Measurements from ENCODE around the gene LRGUK. TPM values are rescaled to one million over a fixed set of nuclear protein-coding genes. Genes with fewer than 3 reads are reported as not detected.
A peak's percentile ranks its signal among the peaks of the same experiment; 100 is the strongest.

LRGUK gene
- polyA plus RNA-seq, 3 donors: 0.41 TPM; not detected in 2

GRCh38 chr7:134191876-134192275, 64.7 kb downstream of the LRGUK start:
- H3K36me3 Mint-ChIP-seq: no peaks in the 10 kb centered on the region
- Histone ChIP-seq H3K9me3 (replicated peaks in 1 of 2; ENCODE audit: control insufficient read depth in 1 of 2, insufficient read depth in 1 of 2, low read length in 2 of 2) (no peaks in the 10 kb centered on the region), H3K9ac (ENCODE audit: insufficient read depth, low read length, poor library complexity, severe bottlenecking) (no peak overlapping the region), H3K36me3 (replicated peaks in 1 of 2; ENCODE audit: control insufficient read depth in 1 of 2, insufficient read depth in 2 of 2, low read length in 2 of 2) (no peaks in the 10 kb centered on the region), H3K4me1 (ENCODE audit: control insufficient read depth in 1 of 2, insufficient read depth in 2 of 2, low read length in 2 of 2) (peaks cover 17 to 24% of the 10 kb centered on the region in 2 donors), H3K27me3 (ENCODE audit: control insufficient read depth in 2 of 2, insufficient read depth in 2 of 2, low read length in 2 of 2) (no peaks in the 10 kb centered on the region), H2AFZ (ENCODE audit: insufficient read depth, low read depth, low read length, poor library complexity, severe bottlenecking) (no peak overlapping the region), H3K4me2 (replicated peaks; ENCODE audit: extremely low read depth, low read length, poor library complexity, severe bottlenecking) (no peak overlapping the region), H4K20me1 (ENCODE audit: insufficient read depth, low read length) (no peaks in the 10 kb centered on the region), H3K27ac (ENCODE audit: low read depth in 1 of 2, low read length in 2 of 2) (peak overlapping the region in 1 of 2 donors; percentile 42), H3K79me2 (ENCODE audit: insufficient read depth, low read length) (no peaks in the 10 kb centered on the region), H3K4me3 (replicated peaks in 1 of 3; ENCODE audit: low read depth in 2 of 3, low read length in 3 of 3) (no peak overlapping the region)
- H3K4me3 Mint-ChIP-seq: no peak overlapping the region
- peak overlapping the region in 4 of 7 donors; percentile 11 to 82 (median 34) for H3K27ac Mint-ChIP-seq
- WGBS (ENCODE audit: insufficient coverage): no CpG with 5 or more reads among the region's 3 CpGs
- no peaks in the 10 kb centered on the region for H3K27me3 Mint-ChIP-seq (ENCODE audit: low read depth in 3 of 3)
- H3K9me3 Mint-ChIP-seq: peaks cover 0 to 5% (median 0%) of the 10 kb centered on the region in 7 donors
- intact Hi-C loops (cut with micrococcal nuclease): no loop called here
- DNase-seq: peak in 1 of 3 donors; percentile 35
- H3K4me1 Mint-ChIP-seq: peaks cover 33% of the 10 kb centered on the region
- no peak for TF ChIP-seq CTCF (IDR thresholded peaks at IDR 0.05)

- H3K79me2 ChIP-seq (ENCODE audit: insufficient read depth, low read length): no peaks in the 10 kb centered on the region
- H3K27me3 ChIP-seq (ENCODE audit: control insufficient read depth in 2 of 2, insufficient read depth in 2 of 2, low read length in 2 of 2): no peaks in the 10 kb centered on the region
- TF ChIP-seq CTCF (IDR thresholded peaks at IDR 0.05): no peak
- no peaks in the 10 kb centered on the region for H3K36me3 ChIP-seq (replicated peaks in 1 of 2; ENCODE audit: control insufficient read depth in 1 of 2, insufficient read depth in 2 of 2, low read length in 2 of 2)
- Mint-ChIP-seq H3K36me3 (no peaks in the 10 kb centered on the region), H3K27ac (peak overlapping the region in 1 of 7 donors; percentile 25), H3K27me3 (ENCODE audit: low read depth in 3 of 3) (peaks cover 0 to 2% (median 0%) of the 10 kb centered on the region in 3 donors), H3K9me3 (peaks cover 0 to 5% (median 0%) of the 10 kb centered on the region in 7 donors), H3K4me3 (no peak overlapping the region), H3K4me1 (peaks cover 30% of the 10 kb centered on the region)
- H2AFZ ChIP-seq (ENCODE audit: insufficient read depth, low read depth, low read length, poor library complexity, severe bottlenecking): no peak overlapping the region
- intact Hi-C loops (cut with micrococcal nuclease): no loop called here
- peaks cover 16 to 24% of the 10 kb centered on the region in 2 donors for H3K4me1 ChIP-seq (ENCODE audit: control insufficient read depth in 1 of 2, insufficient read depth in 2 of 2, low read length in 2 of 2)
- WGBS (ENCODE audit: insufficient coverage): no CpG with 5 or more reads among the region's 1 CpG
- H3K4me3 ChIP-seq (replicated peaks in 1 of 3; ENCODE audit: low read depth in 2 of 3, low read length in 3 of 3): no peak overlapping the region
- no peaks in the 10 kb centered on the region for H3K9me3 ChIP-seq (replicated peaks in 1 of 2; ENCODE audit: control insufficient read depth in 1 of 2, insufficient read depth in 1 of 2, low read length in 2 of 2)
- H3K27ac ChIP-seq (ENCODE audit: low read depth in 1 of 2, low read length in 2 of 2): no peak overlapping the region
- DNase-seq: no peak
- no peak overlapping the region for H3K9ac ChIP-seq (ENCODE audit: insufficient read depth, low read length, poor library complexity, severe bottlenecking)
- H3K4me2 ChIP-seq (replicated peaks; ENCODE audit: extremely low read depth, low read length, poor library complexity, severe bottlenecking): no peak overlapping the region
- H4K20me1 ChIP-seq (ENCODE audit: insufficient read depth, low read length): no peaks in the 10 kb centered on the region
Measured at GRCh38 chr7:134193240-134193639, 66.1 kb downstream of the LRGUK start.

Data from CD14-positive monocyte (primary cell).